Cortex of kidney (tissue), 1 donor: ENCODE results near the gene NTN3.

Source experiments
- DNase-seq: peaks from one replicate; lab custom pipeline; 2025; lab: John Stamatoyannopoulos, UW

NTN3 gene

GRCh38 chr16:2514333-2515179 lies 43.5 kb downstream of the NTN3 start:
- no peak for DNase-seq

GRCh38 chr16:2515180-2515851 lies 44.2 kb downstream of the NTN3 start:
- DNase-seq, result no peak

- DNase-seq, result no peak
Measured at GRCh38 chr16:2516391-2517240, 45.5 kb downstream of the NTN3 start.

GRCh38 chr16:2517954-2518605 lies 47.0 kb downstream of the NTN3 start:
- no peak for DNase-seq

DNA sequence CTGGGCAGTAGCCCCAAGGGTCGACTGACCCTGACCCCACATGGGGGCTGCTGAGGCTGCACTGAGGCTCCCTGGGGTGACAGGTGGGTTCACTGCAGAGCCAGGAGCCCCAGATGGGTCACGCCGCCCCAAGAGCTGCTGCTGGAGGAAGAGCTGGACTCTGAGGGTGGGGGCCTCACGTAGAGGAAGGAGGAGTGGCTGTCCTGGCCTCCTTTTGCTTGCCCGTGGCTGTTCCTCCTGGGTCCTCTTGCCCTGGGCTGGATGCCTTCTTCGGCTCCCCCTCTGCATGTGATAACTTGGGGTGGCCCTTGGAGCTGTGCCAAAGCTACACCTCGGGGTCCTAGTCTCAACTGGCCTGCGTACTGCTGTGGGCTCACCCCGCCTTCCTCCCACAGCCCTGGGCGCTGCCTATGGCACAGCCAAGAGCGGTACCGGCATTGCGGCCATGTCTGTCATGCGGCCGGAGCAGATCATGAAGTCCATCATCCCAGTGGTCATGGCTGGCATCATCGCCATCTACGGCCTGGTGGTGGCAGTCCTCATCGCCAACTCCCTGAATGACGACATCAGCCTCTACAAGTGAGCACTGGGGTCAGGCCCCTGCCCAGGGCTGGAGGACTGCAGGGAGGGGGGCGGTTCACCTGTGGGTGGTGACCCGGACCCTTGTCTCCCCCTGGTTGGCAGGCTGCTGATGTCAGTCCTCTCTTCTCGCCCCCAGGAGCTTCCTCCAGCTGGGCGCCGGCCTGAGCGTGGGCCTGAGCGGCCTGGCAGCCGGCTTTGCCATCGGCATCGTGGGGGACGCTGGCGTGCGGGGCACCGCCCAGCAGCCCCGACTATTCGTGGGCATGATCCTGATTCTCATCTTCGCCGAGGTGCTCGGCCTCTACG lies 48.0 kb downstream of the NTN3 start:
- no peak for DNase-seq

DNA sequence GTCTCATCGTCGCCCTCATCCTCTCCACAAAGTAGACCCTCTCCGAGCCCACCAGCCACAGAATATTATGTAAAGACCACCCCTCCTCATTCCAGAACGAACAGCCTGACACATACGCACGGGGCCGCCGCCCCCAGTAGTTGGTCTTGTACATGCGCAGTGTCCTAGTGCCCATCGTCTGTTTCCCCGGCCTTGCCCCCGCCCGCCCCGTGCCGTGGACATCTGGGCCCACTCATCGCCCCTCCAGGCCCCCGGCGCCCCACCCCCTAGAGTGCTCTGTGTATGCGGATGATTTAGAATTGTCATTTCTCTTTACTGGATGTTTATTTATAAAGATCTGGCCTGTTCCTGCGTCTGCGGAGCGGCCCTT lies 48.6 kb downstream of the NTN3 start:
- DNase-seq, result no peak

DNA sequence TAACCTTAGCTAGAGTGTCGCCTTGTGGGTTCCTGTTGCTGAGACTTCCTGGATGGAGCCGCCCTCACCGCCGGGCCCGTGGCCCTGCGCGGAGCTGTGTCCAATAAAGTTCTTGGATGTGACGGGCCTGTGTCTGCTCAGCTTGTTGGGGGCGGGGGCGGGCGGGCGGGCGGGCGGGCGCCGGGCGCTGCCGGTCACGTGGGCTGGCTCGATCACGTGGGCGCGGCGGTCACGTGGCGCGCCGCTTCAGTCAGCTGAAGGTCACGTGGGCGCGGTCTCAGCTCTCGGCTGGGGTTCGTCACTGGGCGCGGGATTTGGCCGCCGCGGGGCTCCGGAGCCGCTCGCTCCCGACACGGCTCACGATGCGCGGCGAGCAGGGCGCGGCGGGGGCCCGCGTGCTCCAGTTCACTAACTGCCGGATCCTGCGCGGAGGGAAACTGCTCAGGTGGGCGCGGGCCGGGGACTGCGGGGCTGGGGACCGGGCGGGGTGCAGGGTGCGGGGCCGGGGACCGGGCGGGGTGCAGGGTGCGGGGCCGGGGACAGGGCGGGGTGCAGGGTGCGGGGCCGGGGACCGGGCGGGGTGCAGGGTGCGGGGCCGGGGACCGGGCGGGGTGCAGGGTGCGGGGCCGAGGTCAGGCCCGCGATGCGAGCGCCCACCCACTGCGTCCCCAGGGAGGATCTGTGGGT lies 49.1 kb downstream of the NTN3 start, which contains the start of gene AMDHD2:
AMDHD2 (plus strand) TSS at position 275 of the 687 bp plus-strand sequence; CDS start at position 363, 88 bp downstream.
- DNase-seq, result no peak

DNA sequence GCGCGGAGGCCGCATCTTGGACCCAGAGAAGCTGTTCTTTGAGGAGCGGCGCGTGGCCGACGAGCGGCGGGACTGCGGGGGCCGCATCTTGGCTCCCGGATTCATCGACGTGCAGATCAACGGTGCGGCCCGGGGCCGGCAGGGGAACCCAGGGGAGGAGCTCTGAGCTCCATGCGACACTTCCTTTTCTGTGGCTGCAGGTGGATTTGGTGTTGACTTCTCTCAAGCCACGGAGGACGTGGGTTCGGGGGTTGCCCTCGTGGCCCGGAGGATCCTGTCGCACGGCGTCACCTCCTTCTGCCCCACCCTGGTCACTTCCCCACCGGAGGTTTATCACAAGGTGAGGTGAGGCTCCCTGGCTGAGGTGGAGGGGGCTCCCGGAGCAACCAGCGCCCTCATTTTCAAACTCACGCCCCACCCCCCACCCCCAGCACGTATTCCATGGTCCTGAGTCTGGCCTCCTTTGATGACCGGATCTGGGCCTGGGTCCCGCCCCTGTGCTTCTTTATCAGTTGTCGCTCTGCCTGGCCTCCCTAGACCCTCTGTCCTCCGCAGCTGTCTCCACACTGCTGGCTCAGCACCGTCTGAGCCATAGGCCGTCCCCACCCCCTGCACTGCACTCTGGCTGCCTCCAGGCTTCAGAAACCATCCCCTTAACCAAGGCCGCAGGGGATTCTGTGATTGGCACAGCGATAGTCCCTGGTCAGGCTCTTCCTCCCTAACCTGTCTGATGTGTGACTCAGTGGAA lies 49.9 kb downstream of the NTN3 start:
- no peak for DNase-seq
